OCI-LY3 (cell line): Measurements from ENCODE around the gene PROSER3.
"Not testable (repeated sequence)": the region's sequence is repeated elsewhere in the genome, so short reads cannot be mapped to it uniquely, and the experiment has no call there.

Source experiments
- H2AFZ ChIP-seq: fragments of 200-600, 300-600 bp; shearing (Covaris generic); 2 replicates; pipeline ENCODE4 v1.6.0; 2014; ENCODE audit warnings: antibody characterized with exemption, low read depth, low read length
- H3K27ac ChIP-seq: fragments of 200-600, 300-600 bp; sonication (generic); 2 replicates; pipeline ENCODE4 v1.5.1; 2014; ENCODE audit warnings: mild to moderate bottlenecking, low read length, moderate library complexity, mixed read lengths
- H3K27me3 ChIP-seq: fragments of 200-600, 300-600 bp; sonication (generic); 2 replicates; pipeline ENCODE4 v1.6.1; 2014; ENCODE audit warnings: low read depth, low read length, mixed read lengths
- H3K36me3 ChIP-seq: fragments of 200-600, 300-600 bp; sonication (generic); replicated peaks from 2 replicates; pipeline ENCODE3; 2014; ENCODE audit warnings: low read depth, low read length, mixed read lengths
- H3K4me1 ChIP-seq: fragments of 300-600, 200-600 bp; sonication (generic); 2 replicates; pipeline ENCODE4 v1.6.1; 2014; ENCODE audit warnings: low read length, mixed read lengths
- H3K4me2 ChIP-seq: fragments of 200-600, 300-600 bp; sonication (generic); 2 replicates; pipeline ENCODE4 v1.6.1; 2014; ENCODE audit warnings: low read length, mixed read lengths
- H3K4me3 ChIP-seq: fragments of 300-600, 200-600 bp; sonication (generic); 2 replicates; pipeline ENCODE4 v1.5.1; 2014; ENCODE audit warnings: antibody characterized with exemption, mild to moderate bottlenecking, low read length, moderate library complexity
- H3K79me2 ChIP-seq: fragments of 300-600, 200-600 bp; shearing (Covaris generic); 2 replicates; pipeline ENCODE4 v1.6.1; 2014; ENCODE audit warnings: mild to moderate bottlenecking, low read length, mixed read lengths
- H3K9ac ChIP-seq: fragments of 300-600, 200-600 bp; shearing (Covaris generic); 2 replicates; pipeline ENCODE4 v1.6.0; 2014; ENCODE audit warnings: mild to moderate bottlenecking, low read length, moderate library complexity
- H3K9me3 ChIP-seq: fragments of 200-600, 300-600 bp; shearing (Covaris generic); 2 replicates; pipeline ENCODE4 v1.6.1; 2014; ENCODE audit warnings: low read length, mixed read lengths; ENCODE audit not compliant: insufficient read depth
- H4K20me1 ChIP-seq: fragments of 200-600, 300-600 bp; sonication (generic); 2 replicates; pipeline ENCODE4 v1.6.1; 2016; ENCODE audit warnings: low read length, mixed read lengths; ENCODE audit not compliant: insufficient read depth
- EZH2phosphoT487 ChIP-seq: fragments of 200-600 bp; shearing (Covaris generic); IDR thresholded peaks from 2 replicates; pipeline ENCODE4 v1.6.1; 2018; ENCODE audit warnings: antibody characterized with exemption, mixed run types, low read depth
- TF ChIP-seq, protein P1 (sequence below): fragments of 200-600, 300-600 bp; sonication (generic); IDR thresholded peaks from 2 replicates; pipeline ENCODE4 v1.5.1; 2014; ENCODE audit warnings: antibody characterized with exemption, low read length, low read depth

Gene PROSER3

DNA sequence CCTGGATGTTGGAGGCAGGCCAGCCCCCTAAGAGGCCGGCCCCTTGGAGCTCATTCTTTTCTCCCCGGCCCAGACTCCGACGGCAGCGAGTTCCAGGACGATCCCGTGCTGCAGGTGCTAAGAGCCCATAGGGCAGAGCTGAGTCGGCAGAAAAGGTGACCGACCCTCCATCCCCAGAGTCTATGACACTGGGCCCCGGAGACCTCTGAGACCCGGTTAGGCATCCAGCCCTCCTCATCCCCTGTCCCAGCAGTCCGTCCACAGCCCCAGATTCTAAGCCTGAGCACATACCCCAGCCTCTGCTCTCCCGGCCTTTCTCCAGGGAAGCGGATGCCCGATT is 10.1 kb downstream of the PROSER3 start:
- Histone ChIP-seq H3K36me3 (peaks cover 17% of the 10 kb centered on the region), H4K20me1 (no peaks in the 10 kb centered on the region), H3K4me2 (no peak overlapping the region), H3K4me3 (no peak overlapping the region), H3K79me2 (no peaks in the 10 kb centered on the region), H3K9me3 (no peaks in the 10 kb centered on the region), H3K4me1 (no peaks in the 10 kb centered on the region), H2AFZ (no peak overlapping the region), H3K27me3 (no peaks in the 10 kb centered on the region), H3K27ac (no peak overlapping the region), H3K9ac (no peak overlapping the region)
- no peak for TF ChIP-seq EZH2phosphoT487
- TF ChIP-seq, protein P1, sequence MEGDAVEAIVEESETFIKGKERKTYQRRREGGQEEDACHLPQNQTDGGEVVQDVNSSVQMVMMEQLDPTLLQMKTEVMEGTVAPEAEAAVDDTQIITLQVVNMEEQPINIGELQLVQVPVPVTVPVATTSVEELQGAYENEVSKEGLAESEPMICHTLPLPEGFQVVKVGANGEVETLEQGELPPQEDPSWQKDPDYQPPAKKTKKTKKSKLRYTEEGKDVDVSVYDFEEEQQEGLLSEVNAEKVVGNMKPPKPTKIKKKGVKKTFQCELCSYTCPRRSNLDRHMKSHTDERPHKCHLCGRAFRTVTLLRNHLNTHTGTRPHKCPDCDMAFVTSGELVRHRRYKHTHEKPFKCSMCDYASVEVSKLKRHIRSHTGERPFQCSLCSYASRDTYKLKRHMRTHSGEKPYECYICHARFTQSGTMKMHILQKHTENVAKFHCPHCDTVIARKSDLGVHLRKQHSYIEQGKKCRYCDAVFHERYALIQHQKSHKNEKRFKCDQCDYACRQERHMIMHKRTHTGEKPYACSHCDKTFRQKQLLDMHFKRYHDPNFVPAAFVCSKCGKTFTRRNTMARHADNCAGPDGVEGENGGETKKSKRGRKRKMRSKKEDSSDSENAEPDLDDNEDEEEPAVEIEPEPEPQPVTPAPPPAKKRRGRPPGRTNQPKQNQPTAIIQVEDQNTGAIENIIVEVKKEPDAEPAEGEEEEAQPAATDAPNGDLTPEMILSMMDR, result no peak

DNA sequence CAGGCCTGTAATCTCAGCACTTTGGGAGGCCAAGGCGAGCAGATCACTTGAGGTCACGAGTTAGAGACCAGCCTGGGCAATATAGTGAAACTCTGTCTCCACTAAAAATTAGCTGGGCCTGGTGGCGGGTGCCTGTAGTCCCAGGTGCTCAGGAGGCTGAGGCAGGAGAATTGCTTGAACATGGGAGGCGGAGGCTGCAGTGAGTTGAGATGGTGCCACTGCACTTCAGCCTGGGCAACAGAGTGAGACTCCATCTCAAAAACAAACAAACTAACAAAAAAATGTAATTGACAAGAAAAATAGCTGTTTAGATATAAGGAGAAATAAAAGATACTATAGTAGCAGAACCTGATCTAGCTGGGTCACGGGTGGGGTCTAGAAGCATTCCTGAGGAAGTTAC is 14.4 kb downstream of the PROSER3 start:
- H3K27ac ChIP-seq, H4K20me1 ChIP-seq, H3K27me3 ChIP-seq, H3K4me2 ChIP-seq, H3K36me3 ChIP-seq, H3K9me3 ChIP-seq, H3K79me2 ChIP-seq, H2AFZ ChIP-seq, H3K4me3 ChIP-seq, H3K9ac ChIP-seq: not testable (repeated sequence)
- peaks cover 10% of the 10 kb centered on the region for H3K4me1 ChIP-seq

- Histone ChIP-seq H3K4me2 (no peak overlapping the region), H3K27me3 (no peaks in the 10 kb centered on the region), H3K27ac (no peak overlapping the region), H3K9ac (no peak overlapping the region), H3K4me1 (peaks cover 10% of the 10 kb centered on the region), H3K79me2 (no peaks in the 10 kb centered on the region), H4K20me1 (no peaks in the 10 kb centered on the region), H2AFZ (no peak overlapping the region), H3K4me3 (no peak overlapping the region), H3K36me3 (peaks cover 3% of the 10 kb centered on the region), H3K9me3 (no peaks in the 10 kb centered on the region)
- TF ChIP-seq, protein P1, result no peak
- TF ChIP-seq EZH2phosphoT487, result no peak
Measured at GRCh38 chr19:35773020-35773806, 15.2 kb downstream of the PROSER3 start.

- H3K27ac ChIP-seq, result no peak overlapping the region
Measured at GRCh38 chr19:35774274-35775045, 16.5 kb downstream of the PROSER3 start.

More at GRCh38 chr19:35774274-35775045, 16.5 kb downstream of the PROSER3 start:
- H3K9me3 ChIP-seq, result no peaks in the 10 kb centered on the region
- no peak overlapping the region for H3K9ac ChIP-seq
- H3K4me2 ChIP-seq, result peak overlapping the region; percentile 76
- peak overlapping the region; percentile 79 for H3K4me3 ChIP-seq
- no peak for TF ChIP-seq EZH2phosphoT487
- TF ChIP-seq, protein P1, result no peak
- H3K36me3 ChIP-seq, result no peaks in the 10 kb centered on the region
- H3K79me2 ChIP-seq, result no peaks in the 10 kb centered on the region
- no peaks in the 10 kb centered on the region for H3K27me3 ChIP-seq
- peaks cover 17% of the 10 kb centered on the region for H3K4me1 ChIP-seq
- H2AFZ ChIP-seq, result no peak overlapping the region
- no peaks in the 10 kb centered on the region for H4K20me1 ChIP-seq
